Prostate gland (tissue), 2 donors: ENCODE measurements around the gene ZDHHC18. TPM values are rescaled to one million over a fixed set of nuclear protein-coding genes. Genes with fewer than 3 reads are reported as not detected.

Experiments used
- DNase-seq: peaks from one replicate; pipeline ENCODE4 v3.0.0-alpha.2; 2019; ENCODE audit warnings: low spot score
- H3K27ac ChIP-seq, 2 donors: fragments of 200-600 bp; sonication (generic); 2 replicates each; pipeline ENCODE4 v1.5.1; 2017 to 2019
- H3K27me3 ChIP-seq: fragments of 200-600 bp; sonication (generic); replicated peaks from 2 replicates; pipeline ENCODE4 v1.5.1; 2019; ENCODE audit not compliant: insufficient read depth
- H3K36me3 ChIP-seq, 2 donors: fragments of 200-600 bp; sonication (generic); 1 replicate in 1 of 2; 2 replicates in 1 of 2; pipeline versions ENCODE4 v1.5.1 to v1.8.1; 2017 to 2019
- H3K4me1 ChIP-seq: fragments of 200-600 bp; sonication (generic); replicated peaks from 2 replicates; pipeline ENCODE4 v1.5.1; 2019
- H3K4me3 ChIP-seq, 2 donors: fragments of 200-600 bp; sonication (generic); 2 replicates each; pipeline ENCODE4 v1.5.1; 2017 to 2019
- H3K9me3 ChIP-seq: fragments of 200-600 bp; sonication (generic); 2 replicates; pipeline ENCODE4 v1.5.1; 2017
- POLR2A ChIP-seq: fragments of 450-650 bp; IDR thresholded peaks from one replicate; pipeline ENCODE4 v1.6.1; 2016; ENCODE audit warnings: antibody characterized with exemption, mild to moderate bottlenecking
- POLR2AphosphoS5 ChIP-seq: sonication (generic); formaldehyde crosslinking; IDR thresholded peaks from one replicate; pipeline ENCODE4 v1.6.1; 2017; ENCODE audit warnings: antibody characterized with exemption
- WGBS: methylation state at CpG from one replicate; pipeline ENCODE4 v1.1.5; 2018; 5-methylcytosine and 5-hydroxymethylcytosine counted together
- intact Hi-C: fragments of 100-400 bp; cut with DNase I; formaldehyde crosslinking; loops from one replicate; pipeline ENCODE4 v1.14.2; 2022
- total RNA-seq, 2 donors: library from RNA; depleted of rRNA; stranded (reverse); fragments of >200 nt; gene quantifications; one replicate each; pipeline ENCODE4 v1.1.0, GENCODE V29; 2016
- TF ChIP-seq, protein P1 (sequence below), 4 experiments: fragments of 200-600 bp in 2 of 4; fragments of 450-650 bp in 2 of 4; sonication (generic) in 2 of 4; IDR thresholded peaks; 1 replicate in 3 of 4; 2 replicates in 1 of 4; pipeline ENCODE4 v1.5.1; 2016 to 2019; ENCODE audit warnings: antibody characterized with exemption in 4 of 4, mild to moderate bottlenecking in 2 of 4, moderate library complexity in 2 of 4

Gene ZDHHC18
- total RNA-seq, 2 donors from 2014 or later = 20.0 to 30.7 TPM

DNA sequence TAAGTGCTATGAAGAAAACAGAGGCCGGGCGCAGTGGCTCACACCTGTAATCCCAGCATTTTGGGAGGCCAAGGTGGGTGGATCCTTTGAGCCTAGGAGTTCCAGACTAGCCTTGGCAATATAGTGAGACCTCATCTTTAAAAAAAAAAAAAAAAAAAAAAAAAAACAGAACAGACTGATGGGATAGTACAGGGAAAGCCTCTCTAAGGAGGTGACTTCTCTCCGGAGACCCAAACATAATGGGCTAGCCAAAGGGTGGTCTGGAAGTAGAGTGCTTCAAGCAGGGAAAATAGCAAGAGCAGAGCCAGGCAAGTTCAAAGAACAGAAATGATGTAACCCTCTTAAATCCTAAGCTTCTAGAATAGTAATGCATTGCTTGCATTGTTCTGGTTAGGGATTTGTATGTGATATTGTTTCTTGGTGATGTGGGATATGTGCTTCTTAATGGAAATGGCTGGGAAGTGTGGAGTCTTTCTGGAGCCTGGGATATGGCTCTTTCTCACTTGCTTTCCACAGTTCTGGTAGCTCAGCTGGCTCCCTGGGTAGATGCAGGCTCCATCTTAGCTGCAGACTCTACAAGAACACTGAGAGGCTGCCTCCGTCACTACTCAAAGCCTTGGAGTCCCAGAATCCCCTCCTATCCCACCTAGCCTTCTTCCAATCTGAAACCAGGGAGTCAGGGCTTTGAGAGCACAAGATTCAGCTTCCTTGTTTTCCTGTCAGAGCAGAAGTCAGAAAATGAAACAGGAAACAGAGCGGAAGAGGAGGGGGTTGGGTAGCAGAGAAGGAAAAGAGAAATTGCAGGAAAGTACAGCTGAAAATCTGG is 40.7 kb upstream of the ZDHHC18 start:
- intact Hi-C loops = loop anchor here (1.0 kb wide), 1 partner anchor 88 kb away; no protein-coding TSS in a partner anchor
- H3K4me1 ChIP-seq = peaks cover 12% of the 10 kb centered on the region
- H3K9me3 ChIP-seq = no peaks in the 10 kb centered on the region
- H3K4me3 ChIP-seq = no peak overlapping the region
- no peaks in the 10 kb centered on the region for H3K36me3 ChIP-seq
- no peak for TF ChIP-seq POLR2A
- TF ChIP-seq POLR2AphosphoS5 = peak; percentile 16
- TF ChIP-seq, protein P1, sequence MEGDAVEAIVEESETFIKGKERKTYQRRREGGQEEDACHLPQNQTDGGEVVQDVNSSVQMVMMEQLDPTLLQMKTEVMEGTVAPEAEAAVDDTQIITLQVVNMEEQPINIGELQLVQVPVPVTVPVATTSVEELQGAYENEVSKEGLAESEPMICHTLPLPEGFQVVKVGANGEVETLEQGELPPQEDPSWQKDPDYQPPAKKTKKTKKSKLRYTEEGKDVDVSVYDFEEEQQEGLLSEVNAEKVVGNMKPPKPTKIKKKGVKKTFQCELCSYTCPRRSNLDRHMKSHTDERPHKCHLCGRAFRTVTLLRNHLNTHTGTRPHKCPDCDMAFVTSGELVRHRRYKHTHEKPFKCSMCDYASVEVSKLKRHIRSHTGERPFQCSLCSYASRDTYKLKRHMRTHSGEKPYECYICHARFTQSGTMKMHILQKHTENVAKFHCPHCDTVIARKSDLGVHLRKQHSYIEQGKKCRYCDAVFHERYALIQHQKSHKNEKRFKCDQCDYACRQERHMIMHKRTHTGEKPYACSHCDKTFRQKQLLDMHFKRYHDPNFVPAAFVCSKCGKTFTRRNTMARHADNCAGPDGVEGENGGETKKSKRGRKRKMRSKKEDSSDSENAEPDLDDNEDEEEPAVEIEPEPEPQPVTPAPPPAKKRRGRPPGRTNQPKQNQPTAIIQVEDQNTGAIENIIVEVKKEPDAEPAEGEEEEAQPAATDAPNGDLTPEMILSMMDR (IDR thresholded peaks at IDR 0.05) = no peak
- 89% methylated on average over 5 of the region's 5 CpGs for WGBS
- DNase-seq = no peak
- H3K27me3 ChIP-seq = no peaks in the 10 kb centered on the region
- H3K27ac ChIP-seq = peak overlapping the region; percentile 99

GRCh38 chr1:26786437-26787380 is 39.8 kb upstream of the ZDHHC18 start:
- H3K4me1 ChIP-seq = peaks cover 12% of the 10 kb centered on the region
- intact Hi-C loops = loop anchor here (1.0 kb wide), 1 partner anchor 88 kb away; no protein-coding TSS in a partner anchor
- H3K36me3 ChIP-seq = no peaks in the 10 kb centered on the region
- TF ChIP-seq POLR2AphosphoS5 = peak; percentile 38
- no peak for TF ChIP-seq POLR2A
- TF ChIP-seq, protein P1 (IDR thresholded peaks at IDR 0.05) = no peak
- H3K4me3 ChIP-seq = peak overlapping the region; percentile 70 to 77
- no peaks in the 10 kb centered on the region for H3K27me3 ChIP-seq
- H3K9me3 ChIP-seq = no peaks in the 10 kb centered on the region
- peak; percentile 20 for DNase-seq
- 13% methylated on average over 12 of the region's 12 CpGs for WGBS
- peak overlapping the region; percentile 99 for H3K27ac ChIP-seq

DNA sequence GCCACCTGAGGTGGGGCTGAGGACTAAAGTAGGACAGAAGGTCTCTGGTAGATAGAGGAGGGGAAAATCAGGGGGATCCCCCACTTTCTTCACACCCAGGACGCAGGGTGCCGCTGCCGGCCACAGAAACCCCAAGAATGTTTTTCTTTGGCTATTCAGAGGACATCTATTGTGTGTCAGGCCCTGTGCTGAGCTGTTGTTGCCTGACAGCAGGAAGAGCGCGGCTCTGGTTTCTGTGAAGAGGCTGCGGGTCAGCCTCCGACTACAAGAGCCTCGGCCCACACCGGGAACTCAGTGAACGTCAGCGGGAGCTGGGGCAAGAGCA is 39.1 kb upstream of the ZDHHC18 start:
- H3K27ac ChIP-seq = peak overlapping the region; percentile 99
- no peaks in the 10 kb centered on the region for H3K36me3 ChIP-seq
- H3K4me1 ChIP-seq = peaks cover 12% of the 10 kb centered on the region
- H3K27me3 ChIP-seq = no peaks in the 10 kb centered on the region
- DNase-seq = no peak
- peak overlapping the region; percentile 70 to 77 for H3K4me3 ChIP-seq
- intact Hi-C loops = no loop called here
- TF ChIP-seq POLR2AphosphoS5 (no peak), POLR2A (no peak)
- TF ChIP-seq, protein P1 (IDR thresholded peaks at IDR 0.05) = no peak
- no peaks in the 10 kb centered on the region for H3K9me3 ChIP-seq
- 0% methylated on average over 11 of the region's 11 CpGs for WGBS

DNA sequence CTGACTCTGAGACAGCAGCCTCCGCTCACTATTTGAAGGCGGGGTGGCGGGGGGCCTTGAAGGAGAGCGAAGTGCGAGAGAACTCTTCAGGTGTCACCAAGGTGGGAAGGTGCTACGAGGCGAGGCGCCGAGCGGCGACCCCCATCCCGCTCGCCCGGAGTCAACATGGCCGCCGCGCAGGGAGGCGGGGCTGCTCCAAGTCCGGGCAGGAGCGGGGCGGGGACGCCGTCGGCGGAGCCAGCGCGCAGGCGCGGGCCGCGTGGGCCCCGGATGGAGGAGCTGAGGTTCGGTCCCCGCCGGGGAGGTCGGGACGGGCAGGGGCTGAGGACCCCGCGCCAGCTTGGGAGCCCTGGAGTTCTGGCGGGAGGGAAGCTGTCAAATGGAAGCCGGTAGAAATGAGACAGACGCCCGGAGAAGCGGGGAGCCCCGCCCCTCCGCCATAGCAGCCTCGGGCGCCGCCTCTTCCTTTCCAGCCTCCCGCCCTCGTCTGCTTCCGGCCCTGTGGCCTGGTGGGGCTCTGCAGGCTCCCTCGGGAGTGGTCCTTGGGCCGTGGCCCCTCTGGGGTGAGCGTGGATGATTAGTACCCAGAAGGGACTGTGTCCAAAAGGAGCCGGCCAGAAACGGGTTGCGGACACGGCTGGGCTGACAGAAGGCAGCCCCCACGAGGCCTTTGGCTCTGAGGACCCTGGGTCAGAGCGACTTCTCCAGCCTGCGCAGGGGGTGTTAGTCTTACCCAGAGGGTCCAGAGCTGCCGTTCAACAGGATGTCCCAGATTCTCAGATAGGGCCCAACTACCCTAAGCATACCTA is 38.6 kb upstream of the ZDHHC18 start, which contains the start of gene PIGV:
Gene PIGV (plus strand): TSS at position 245 of the 809 bp plus-strand sequence. CDS start 2,866 bp downstream, outside the sequence.
- no peaks in the 10 kb centered on the region for H3K27me3 ChIP-seq
- peak within 1 kb of the TSS; percentile 70 to 77 for H3K4me3 ChIP-seq
- no peaks in the 10 kb centered on the region for H3K36me3 ChIP-seq
- peak within 1 kb of the TSS; percentile 99 for H3K27ac ChIP-seq
- peak; percentile 79 for DNase-seq
- TF ChIP-seq POLR2AphosphoS5 = peak; percentile 57
- TF ChIP-seq, protein P1 (IDR thresholded peaks at IDR 0.05) = peak; percentile 20 to 62 (median 38)
- peak; percentile 69 for TF ChIP-seq POLR2A
- under 1% methylated on average over 45 of the region's 63 CpGs for WGBS
- H3K9me3 ChIP-seq = no peaks in the 10 kb centered on the region
- intact Hi-C loops = loop anchor here (2.0 kb wide), 1 partner anchor 93 kb away; no protein-coding TSS in a partner anchor
- peaks cover 12% of the 10 kb centered on the region for H3K4me1 ChIP-seq
